ENCODE results near the gene HIVEP2. TPM values are rescaled to one million over a fixed set of nuclear protein-coding genes. Genes with fewer than 3 reads are reported as not detected.

Gene HIVEP2
- total and polyA plus RNA-seq, 7 donors = 6.2 to 39.7 (median 22.6) TPM

GRCh38 chr6:142885182-142885867 is 59.7 kb downstream of the HIVEP2 start:
- Histone ChIP-seq H3K27me3 (ENCODE audit: insufficient read depth in 3 of 3, low read length in 2 of 3) (no peaks in the 10 kb centered on the region), H3K27ac (peak overlapping the region; percentile 84), H3K9me3 (no peaks in the 10 kb centered on the region), H3K4me3 (peak overlapping the region; percentile 59), H3K4me1 (peaks cover 68% of the 10 kb centered on the region), H3K36me3 (ENCODE audit: insufficient read depth in 1 of 2, low read depth in 1 of 2) (no peaks in the 10 kb centered on the region)
- intact Hi-C loops (cut with DNase I) = loop anchor here (2.0 to 10.0 kb wide), 4 partner anchors 42 to 61 kb away; partner anchors contain the start of gene HIVEP2 (in 1 of the 2)
- WGBS, 3 donors = 14 to 18% (median 15%) methylated on average over 10 of the region's 10 CpGs
- no peak for TF ChIP-seq CTCF (IDR thresholded peaks at IDR 0.05)
- ATAC-seq = peak; percentile 92 to 95 (median 94)
- no peak for DNase-seq

- H3K9me3 ChIP-seq = no peaks in the 10 kb centered on the region
- DNase-seq = no peak
- peak overlapping the region; percentile 59 for H3K4me3 ChIP-seq
- WGBS, 3 donors = 34 to 46% (median 38%) methylated on average over 8 of the region's 8 CpGs
- H3K27me3 ChIP-seq (ENCODE audit: insufficient read depth in 3 of 3, low read length in 2 of 3) = no peaks in the 10 kb centered on the region
- no peaks in the 10 kb centered on the region for H3K36me3 ChIP-seq (ENCODE audit: insufficient read depth in 1 of 2, low read depth in 1 of 2)
- H3K27ac ChIP-seq = peak overlapping the region; percentile 84
- intact Hi-C loops (cut with DNase I) = loop anchor here (2.0 to 10.0 kb wide), 5 partner anchors 37 to 60 kb away; partner anchors contain the start of gene HIVEP2 (in 1 of the 2)
- TF ChIP-seq CTCF (IDR thresholded peaks at IDR 0.05) = no peak
- ATAC-seq = no peak
- H3K4me1 ChIP-seq = peaks cover 67% of the 10 kb centered on the region
These were observed 60.6 kb downstream of the HIVEP2 start for GRCh38 chr6:142884214-142885035.

GRCh38 chr6:142883011-142883410 is 62.0 kb downstream of the HIVEP2 start:
- no peak for DNase-seq
- H3K4me3 ChIP-seq = no peak overlapping the region
- H3K4me1 ChIP-seq = peaks cover 71% of the 10 kb centered on the region
- WGBS, 3 donors = 16 to 32% (median 17%) methylated on average over 3 of the region's 3 CpGs
- H3K36me3 ChIP-seq (ENCODE audit: insufficient read depth in 1 of 2, low read depth in 1 of 2) = no peaks in the 10 kb centered on the region
- ATAC-seq = no peak
- intact Hi-C loops (cut with DNase I) = loop anchor here (5.0 to 10.0 kb wide), 2 partner anchors 36 to 58 kb away; no protein-coding TSS in a partner anchor
- no peaks in the 10 kb centered on the region for H3K27me3 ChIP-seq (ENCODE audit: insufficient read depth in 3 of 3, low read length in 2 of 3)
- no peaks in the 10 kb centered on the region for H3K9me3 ChIP-seq
- TF ChIP-seq CTCF (IDR thresholded peaks at IDR 0.05) = no peak
- H3K27ac ChIP-seq = peak overlapping the region; percentile 84

DNA sequence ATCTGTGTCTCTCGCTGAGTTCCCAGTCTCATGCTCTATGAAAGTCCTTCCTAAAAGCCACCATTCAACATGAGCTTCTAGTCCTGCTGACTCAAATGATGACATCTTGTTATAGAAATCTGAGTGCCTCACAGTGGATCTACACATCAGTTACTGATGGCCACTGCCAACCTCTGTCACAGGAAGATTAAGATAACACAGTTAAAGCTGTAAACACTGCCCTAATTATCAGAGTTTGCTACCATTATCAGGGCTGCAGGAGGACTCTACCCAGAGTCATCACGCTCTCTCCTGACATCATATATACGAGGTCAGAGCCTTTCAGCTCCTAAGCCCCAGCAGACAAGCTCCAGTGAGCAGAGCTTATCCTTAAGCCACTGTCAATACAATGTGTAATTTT is 63.2 kb downstream of the HIVEP2 start:
- H3K4me1 ChIP-seq = peaks cover 59% of the 10 kb centered on the region
- no peaks in the 10 kb centered on the region for H3K9me3 ChIP-seq
- no peaks in the 10 kb centered on the region for H3K27me3 ChIP-seq (ENCODE audit: insufficient read depth in 3 of 3, low read length in 2 of 3)
- intact Hi-C loops (cut with DNase I) = loop anchor here (5.0 to 10.0 kb wide), 2 partner anchors 34 to 57 kb away; no protein-coding TSS in a partner anchor
- H3K36me3 ChIP-seq (ENCODE audit: insufficient read depth in 1 of 2, low read depth in 1 of 2) = no peaks in the 10 kb centered on the region
- peak overlapping the region; percentile 68 for H3K27ac ChIP-seq
- ATAC-seq (peak in 3 of 4 donors; percentile 29 to 38 (median 32)), DNase-seq (no peak)
- H3K4me3 ChIP-seq = no peak overlapping the region
- TF ChIP-seq CTCF (IDR thresholded peaks at IDR 0.05) = no peak
- 83 to 93% (median 86%) methylated on average over 3 of the region's 3 CpGs for WGBS, 3 donors
